Activated naive CD8-positive, alpha-beta T cell treated with anti-CD3 and anti-CD28 coated beads for 36 hours (primary cell): ENCODE results near the gene HPX. TPM values are rescaled to one million over a fixed set of nuclear protein-coding genes. Genes with fewer than 3 reads are reported as not detected.

Experiments
- DNase-seq: peaks from one replicate; pipeline ENCODE4 v3.0.0; 2021
- H3K27ac Mint-ChIP-seq: one replicate; pipeline ENCODE4 v1.8.0; 2022; ENCODE audit warnings: mild to moderate bottlenecking, moderate library complexity, mixed read lengths
- H3K27me3 Mint-ChIP-seq: one replicate; pipeline ENCODE4 v1.8.0; 2022; ENCODE audit warnings: mild to moderate bottlenecking, mixed read lengths
- H3K36me3 Mint-ChIP-seq: one replicate; pipeline ENCODE4 v1.8.0; 2021; ENCODE audit warnings: mild to moderate bottlenecking, mixed read lengths
- H3K4me1 Mint-ChIP-seq: one replicate; pipeline ENCODE4 v1.8.0; 2021; ENCODE audit warnings: mixed read lengths
- H3K4me3 Mint-ChIP-seq: one replicate; pipeline ENCODE4 v1.8.0; 2022; ENCODE audit warnings: mild to moderate bottlenecking, moderate library complexity, mixed read lengths
- H3K9me3 Mint-ChIP-seq: one replicate; pipeline ENCODE4 v1.8.0; 2022; ENCODE audit warnings: mixed read lengths
- total RNA-seq, 2 experiments: library from RNA; stranded (reverse); gene quantifications; one replicate each; pipeline ENCODE4 v1.2.3, GENCODE V29; 2021

The HPX gene
- total RNA-seq, 2 experiments from 2014 or later, result not detected

GRCh38 chr11:6448574-6448973 is 7.8 kb upstream of the HPX start:
- H3K27ac Mint-ChIP-seq, result no peak overlapping the region
- no peaks in the 10 kb centered on the region for H3K4me1 Mint-ChIP-seq
- H3K4me3 Mint-ChIP-seq, result no peak overlapping the region
- no peaks in the 10 kb centered on the region for H3K9me3 Mint-ChIP-seq
- no peaks in the 10 kb centered on the region for H3K36me3 Mint-ChIP-seq
- DNase-seq, result no peak
- H3K27me3 Mint-ChIP-seq, result no peaks in the 10 kb centered on the region

GRCh38 chr11:6443269-6444003 is 2.6 kb upstream of the HPX start:
- no peak overlapping the region for H3K27ac Mint-ChIP-seq

GRCh38 chr11:6442441-6442840 is 1.7 kb upstream of the HPX start:
- no peaks in the 10 kb centered on the region for H3K4me1 Mint-ChIP-seq
- DNase-seq, result no peak
- H3K4me3 Mint-ChIP-seq, result no peak overlapping the region
- no peaks in the 10 kb centered on the region for H3K27me3 Mint-ChIP-seq
- H3K27ac Mint-ChIP-seq, result no peak overlapping the region
- H3K9me3 Mint-ChIP-seq, result no peaks in the 10 kb centered on the region
- H3K36me3 Mint-ChIP-seq, result no peaks in the 10 kb centered on the region

More at GRCh38 chr11:6443269-6444003, 2.6 kb upstream of the HPX start:
- peak; percentile 44 for DNase-seq
- Mint-ChIP-seq H3K36me3 (no peaks in the 10 kb centered on the region), H3K27me3 (no peaks in the 10 kb centered on the region), H3K4me3 (no peak overlapping the region), H3K4me1 (no peaks in the 10 kb centered on the region), H3K9me3 (no peaks in the 10 kb centered on the region)

- H3K27me3 Mint-ChIP-seq, result no peaks in the 10 kb centered on the region
- H3K9me3 Mint-ChIP-seq, result no peaks in the 10 kb centered on the region
- no peaks in the 10 kb centered on the region for H3K36me3 Mint-ChIP-seq
- H3K27ac Mint-ChIP-seq, result no peak overlapping the region
- no peaks in the 10 kb centered on the region for H3K4me1 Mint-ChIP-seq
- peak; percentile 13 for DNase-seq
- no peak overlapping the region for H3K4me3 Mint-ChIP-seq
Measured at GRCh38 chr11:6438979-6439571, 1.7 kb downstream of the HPX start.

- H3K27ac Mint-ChIP-seq, result no peak overlapping the region
- H3K9me3 Mint-ChIP-seq, result no peaks in the 10 kb centered on the region
- no peaks in the 10 kb centered on the region for H3K27me3 Mint-ChIP-seq
- DNase-seq, result no peak
- H3K4me3 Mint-ChIP-seq, result no peak overlapping the region
- no peaks in the 10 kb centered on the region for H3K4me1 Mint-ChIP-seq
- no peaks in the 10 kb centered on the region for H3K36me3 Mint-ChIP-seq
Measured at GRCh38 chr11:6437993-6438392, 2.8 kb downstream of the HPX start.

GRCh38 chr11:6437423-6437822 is 3.4 kb downstream of the HPX start:
- H3K4me1 Mint-ChIP-seq, result no peaks in the 10 kb centered on the region
- no peak for DNase-seq
- H3K4me3 Mint-ChIP-seq, result no peak overlapping the region
- no peaks in the 10 kb centered on the region for H3K9me3 Mint-ChIP-seq
- H3K27me3 Mint-ChIP-seq, result no peaks in the 10 kb centered on the region
- no peak overlapping the region for H3K27ac Mint-ChIP-seq
- no peaks in the 10 kb centered on the region for H3K36me3 Mint-ChIP-seq

- H3K36me3 Mint-ChIP-seq, result no peaks in the 10 kb centered on the region
Measured at GRCh38 chr11:6433998-6434660, 6.7 kb downstream of the HPX start.

GRCh38 chr11:6431861-6432260 is 8.9 kb downstream of the HPX start:
- Mint-ChIP-seq H3K36me3 (no peaks in the 10 kb centered on the region), H3K4me1 (no peaks in the 10 kb centered on the region), H3K9me3 (no peaks in the 10 kb centered on the region), H3K27ac (no peak overlapping the region), H3K27me3 (no peaks in the 10 kb centered on the region), H3K4me3 (no peak overlapping the region)
- no peak for DNase-seq

More at GRCh38 chr11:6433998-6434660, 6.7 kb downstream of the HPX start:
- Mint-ChIP-seq H3K4me1 (no peaks in the 10 kb centered on the region), H3K27me3 (no peaks in the 10 kb centered on the region), H3K9me3 (no peaks in the 10 kb centered on the region), H3K4me3 (no peak overlapping the region), H3K27ac (no peak overlapping the region)
- no peak for DNase-seq

GRCh38 chr11:6427516-6427915 is 13.3 kb downstream of the HPX start:
- no peak overlapping the region for H3K27ac Mint-ChIP-seq

GRCh38 chr11:6420677-6421076 is 20.1 kb downstream of the HPX start:
- no peaks in the 10 kb centered on the region for H3K36me3 Mint-ChIP-seq
- DNase-seq, result no peak
- H3K4me1 Mint-ChIP-seq, result peaks cover 5% of the 10 kb centered on the region
- no peak overlapping the region for H3K4me3 Mint-ChIP-seq
- no peak overlapping the region for H3K27ac Mint-ChIP-seq
- peaks cover 11% of the 10 kb centered on the region for H3K27me3 Mint-ChIP-seq
- H3K9me3 Mint-ChIP-seq, result no peaks in the 10 kb centered on the region

More at GRCh38 chr11:6427516-6427915, 13.3 kb downstream of the HPX start:
- H3K9me3 Mint-ChIP-seq, result no peaks in the 10 kb centered on the region
- DNase-seq, result no peak
- no peak overlapping the region for H3K4me3 Mint-ChIP-seq
- H3K4me1 Mint-ChIP-seq, result no peaks in the 10 kb centered on the region
- peaks cover 6% of the 10 kb centered on the region for H3K27me3 Mint-ChIP-seq
- H3K36me3 Mint-ChIP-seq, result no peaks in the 10 kb centered on the region

- Mint-ChIP-seq H3K9me3 (no peaks in the 10 kb centered on the region), H3K27ac (peak within 1 kb of the TSS; percentile 36), H3K36me3 (no peaks in the 10 kb centered on the region), H3K27me3 (peaks cover 11% of the 10 kb centered on the region), H3K4me1 (peaks cover 5% of the 10 kb centered on the region), H3K4me3 (peak within 1 kb of the TSS; percentile 76)
- DNase-seq, result peak; percentile 79
Measured at GRCh38 chr11:6419009-6419631, 21.7 kb downstream of the HPX start, which contains the start of gene APBB1. TSS of gene APBB1 (minus strand) at chr11:6419094. CDS start at chr11:6411347, 7,747 bp downstream.

- H3K36me3 Mint-ChIP-seq, result no peaks in the 10 kb centered on the region
- no peak overlapping the region for H3K4me3 Mint-ChIP-seq
- no peak for DNase-seq
- peaks cover 5% of the 10 kb centered on the region for H3K4me1 Mint-ChIP-seq
- no peak overlapping the region for H3K27ac Mint-ChIP-seq
- no peaks in the 10 kb centered on the region for H3K9me3 Mint-ChIP-seq
- H3K27me3 Mint-ChIP-seq, result peaks cover 8% of the 10 kb centered on the region
Measured at GRCh38 chr11:6418557-6419008, 22.2 kb downstream of the HPX start.

GRCh38 chr11:6417907-6418556 is 22.8 kb downstream of the HPX start:
- no peak overlapping the region for H3K4me3 Mint-ChIP-seq
- no peaks in the 10 kb centered on the region for H3K9me3 Mint-ChIP-seq
- H3K27ac Mint-ChIP-seq, result no peak overlapping the region
- H3K27me3 Mint-ChIP-seq, result peaks cover 5% of the 10 kb centered on the region
- H3K36me3 Mint-ChIP-seq, result no peaks in the 10 kb centered on the region
- no peak for DNase-seq
- peaks cover 9% of the 10 kb centered on the region for H3K4me1 Mint-ChIP-seq

- Mint-ChIP-seq H3K36me3 (no peaks in the 10 kb centered on the region), H3K4me3 (no peak overlapping the region), H3K9me3 (no peaks in the 10 kb centered on the region), H3K27me3 (peaks cover 1% of the 10 kb centered on the region), H3K4me1 (peaks cover 26% of the 10 kb centered on the region), H3K27ac (no peak overlapping the region)
- no peak for DNase-seq
Measured at GRCh38 chr11:6415797-6416196, 25.0 kb downstream of the HPX start.
